ENCODE data around the gene ATXN7L1. TPM values are rescaled to one million over a fixed set of nuclear protein-coding genes. Genes with fewer than 3 reads are reported as not detected.
"Not testable (repeated sequence)": the region's sequence is repeated elsewhere in the genome, so short reads cannot be mapped to it uniquely, and the experiment has no call there.

Gene ATXN7L1
- total RNA-seq, 1 donor from 2014 or later: 3.7 TPM

DNA sequence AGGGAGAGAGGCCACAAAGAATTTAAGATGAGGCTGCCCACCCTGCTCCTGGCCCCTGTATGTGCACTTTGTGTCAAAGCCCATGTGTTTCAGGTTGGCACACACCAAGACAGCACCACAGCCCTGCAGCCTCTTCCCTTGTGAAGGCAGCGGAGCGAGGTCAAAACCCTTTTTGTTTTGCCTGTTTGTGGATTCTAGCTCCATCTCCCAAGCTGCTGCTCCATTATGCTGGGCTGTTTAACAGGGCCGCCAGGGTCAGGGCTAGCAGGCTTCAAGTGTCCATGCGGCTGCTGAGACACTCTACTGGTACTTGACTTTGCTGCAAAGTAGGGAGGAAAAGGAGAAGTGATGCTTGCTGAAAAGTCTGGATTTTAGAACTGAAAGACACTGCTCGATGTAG, 152.8 kb downstream of the ATXN7L1 start:
- intact Hi-C loops (cut with micrococcal nuclease): no loop called here
- DNase-seq (no peak), ATAC-seq (no peak)

DNA sequence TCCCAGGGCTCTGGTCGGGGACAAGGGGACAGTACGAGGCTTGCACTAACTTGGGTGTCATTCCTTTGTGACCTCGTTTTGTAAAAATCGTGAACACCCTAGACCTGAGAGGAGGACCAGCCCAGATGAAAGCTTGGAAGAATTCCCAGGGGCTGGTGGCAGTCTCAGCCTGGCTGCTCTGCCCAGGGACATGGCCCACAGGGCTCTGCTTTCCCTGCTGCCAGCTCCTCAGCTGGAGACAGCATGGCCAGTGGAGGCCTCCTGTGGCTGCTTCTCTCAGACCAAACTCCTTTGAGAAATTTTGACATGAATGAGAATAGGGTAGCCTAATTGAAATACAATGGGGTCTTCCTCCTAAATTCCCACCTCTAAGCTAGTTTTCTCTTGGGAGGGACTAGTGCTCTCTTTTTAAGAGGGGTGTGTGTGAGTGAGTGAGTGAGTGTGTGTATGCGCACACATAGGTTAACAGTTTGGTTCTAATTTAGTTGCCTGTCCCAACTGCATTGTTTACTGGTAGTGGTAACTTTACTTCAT, 154.8 kb downstream of the ATXN7L1 start:
- intact Hi-C loops (cut with micrococcal nuclease): no loop called here
- DNase-seq: no peak
- ATAC-seq: no peak

DNA sequence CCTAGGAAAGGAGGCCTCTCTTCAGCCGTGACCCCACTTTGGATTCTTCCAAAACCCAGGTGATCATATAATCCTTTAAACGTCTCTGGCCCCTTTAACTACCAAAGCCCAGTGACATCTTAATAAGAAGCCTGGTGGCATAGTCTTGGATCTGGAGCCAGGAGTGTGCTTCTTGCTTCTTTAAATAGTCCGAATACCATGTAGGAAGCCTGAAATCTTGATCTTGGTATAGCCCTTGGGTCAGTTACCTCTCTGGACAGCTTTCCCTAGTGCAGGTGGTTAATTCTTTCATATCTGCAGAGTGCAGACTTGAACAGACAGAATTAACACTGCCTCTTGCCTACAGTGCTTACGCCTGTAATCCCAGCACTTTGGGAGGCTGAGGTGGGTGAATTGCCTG, 156.5 kb downstream of the ATXN7L1 start:
- ATAC-seq (no peak), DNase-seq (no peak)
- intact Hi-C loops (cut with micrococcal nuclease): no loop called here

DNA sequence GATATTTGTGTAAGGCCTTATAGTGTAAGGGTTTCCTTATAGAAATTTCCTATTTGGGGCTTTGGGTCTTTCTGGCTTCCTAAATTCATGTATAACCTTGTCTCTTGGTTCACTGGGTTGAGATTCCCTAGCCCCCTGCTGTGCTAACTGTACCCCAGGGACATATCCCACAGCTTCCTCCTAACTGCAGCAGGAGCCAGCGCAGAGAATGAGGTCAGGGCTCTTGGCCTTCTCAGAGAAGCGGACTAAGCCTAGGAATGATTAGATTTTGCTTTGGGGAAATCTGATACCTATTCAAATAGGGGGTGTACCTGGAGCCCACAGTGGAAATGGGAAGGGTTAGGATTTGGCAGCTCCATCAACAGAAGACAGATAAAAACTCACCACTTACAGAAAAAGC, 157.0 kb downstream of the ATXN7L1 start:
- intact Hi-C loops (cut with micrococcal nuclease): no loop called here
- ATAC-seq (peak; percentile 36), DNase-seq (no peak)

DNA sequence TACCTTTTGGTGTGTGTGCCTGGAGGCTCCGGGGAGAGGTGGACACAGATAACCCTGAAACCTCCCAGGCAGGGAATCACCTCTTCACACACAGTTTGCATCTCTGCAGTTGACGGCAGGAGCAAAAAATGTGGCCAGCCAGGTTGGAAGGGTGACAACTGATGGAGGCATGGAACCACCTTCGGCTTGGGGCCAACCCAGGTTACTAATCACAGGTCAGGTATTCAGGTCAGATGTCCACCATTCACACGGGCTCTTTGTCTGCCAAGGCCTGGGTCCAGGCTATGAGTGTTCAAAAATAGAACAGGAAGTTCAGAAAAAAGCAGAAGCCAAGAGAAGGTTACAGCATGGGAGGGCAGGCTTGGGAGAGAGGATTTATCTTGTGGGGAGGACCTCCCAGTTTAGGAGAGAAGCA, 157.9 kb downstream of the ATXN7L1 start:
- intact Hi-C loops (cut with micrococcal nuclease): no loop called here
- ATAC-seq: peak; percentile 83
- DNase-seq: peak; percentile 51

DNA sequence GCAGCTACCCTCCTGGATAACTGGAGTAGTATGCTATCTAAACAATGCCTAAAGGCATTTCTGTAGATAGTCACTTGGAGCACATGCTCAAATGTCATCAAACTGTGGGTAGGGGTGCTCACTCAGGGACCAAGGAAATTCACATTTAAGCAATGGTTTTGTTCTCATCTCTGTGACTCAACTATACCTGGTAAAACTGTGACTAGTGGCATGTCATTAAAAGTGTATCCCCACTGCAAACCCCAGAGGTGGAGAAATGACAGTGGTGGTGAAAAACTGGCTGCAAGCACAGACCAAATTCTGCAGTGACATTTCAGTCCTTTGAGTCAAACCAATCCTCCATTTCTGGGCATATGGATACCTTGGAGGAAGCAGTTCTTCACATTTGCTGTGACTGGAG, 160.9 kb downstream of the ATXN7L1 start:
- intact Hi-C loops (cut with micrococcal nuclease): no loop called here
- DNase-seq (no peak), ATAC-seq (no peak)

DNA sequence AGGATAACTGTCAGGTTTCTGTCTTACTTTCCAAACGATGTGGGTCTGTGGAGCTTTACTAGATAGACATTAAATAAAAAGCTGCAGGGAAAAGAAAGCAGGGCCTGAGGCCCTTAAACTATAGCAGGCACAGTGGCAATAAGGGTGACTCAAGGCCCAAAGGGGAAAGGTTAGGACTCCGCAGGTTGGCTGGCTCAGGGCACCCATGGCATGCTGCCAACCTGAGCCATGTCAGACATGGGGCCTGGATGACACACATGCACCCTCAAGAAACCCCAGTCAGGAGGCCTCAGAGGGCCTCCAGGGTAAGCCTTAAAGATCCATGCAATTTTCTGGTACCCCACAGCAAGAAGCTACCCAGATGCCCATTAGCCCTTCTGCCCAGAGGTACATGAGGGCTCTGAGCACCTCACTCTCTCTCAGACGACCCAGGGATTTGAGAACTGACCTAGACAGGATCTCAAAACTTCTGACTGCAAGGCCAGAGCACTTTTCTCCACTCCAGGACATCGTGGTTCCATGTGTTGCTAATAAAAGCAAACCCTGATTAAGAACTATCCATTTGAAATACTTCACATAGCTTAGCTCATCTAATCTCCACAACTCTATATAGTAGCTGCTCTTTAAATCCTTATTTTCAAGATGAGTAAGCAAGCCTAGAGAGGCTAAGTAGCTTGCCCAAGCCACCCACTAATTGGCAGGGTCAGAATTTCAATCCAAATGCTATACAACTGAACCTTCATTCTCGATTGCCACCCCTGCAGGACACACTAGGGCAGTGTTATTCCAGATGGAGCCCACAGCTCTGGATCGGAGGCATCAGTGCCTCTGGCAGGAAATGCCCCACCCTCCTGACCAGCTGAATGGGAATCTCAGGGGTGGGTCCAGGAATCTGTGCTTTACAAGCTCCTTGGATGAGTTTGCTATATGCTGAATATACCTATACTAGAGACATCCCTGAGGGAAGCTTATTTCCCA, 162.6 kb downstream of the ATXN7L1 start:
- ATAC-seq (peak; percentile 62), DNase-seq (peak; percentile 42)
- intact Hi-C loops (cut with micrococcal nuclease): no loop called here

DNA sequence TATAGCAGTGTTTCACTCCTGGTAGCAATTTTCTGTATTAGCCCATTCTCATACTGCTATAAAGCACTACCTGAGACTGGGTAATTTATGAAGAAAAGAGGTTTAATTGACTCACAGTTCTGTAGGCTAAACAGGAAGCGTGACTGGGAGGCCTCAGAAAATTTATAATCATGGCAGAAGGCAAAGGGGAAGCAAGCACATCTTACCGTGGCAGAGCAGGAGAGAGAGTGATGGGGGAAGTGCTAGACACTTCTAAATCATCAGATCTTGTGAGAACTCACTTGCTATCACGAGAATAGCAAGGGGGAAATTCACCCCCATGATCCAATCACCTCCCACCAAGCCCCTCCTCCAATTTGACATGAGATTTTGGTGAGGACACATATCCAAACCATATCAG, 163.5 kb downstream of the ATXN7L1 start:
- intact Hi-C loops (cut with micrococcal nuclease): no loop called here
- ATAC-seq: no peak
- no peak for DNase-seq

DNA sequence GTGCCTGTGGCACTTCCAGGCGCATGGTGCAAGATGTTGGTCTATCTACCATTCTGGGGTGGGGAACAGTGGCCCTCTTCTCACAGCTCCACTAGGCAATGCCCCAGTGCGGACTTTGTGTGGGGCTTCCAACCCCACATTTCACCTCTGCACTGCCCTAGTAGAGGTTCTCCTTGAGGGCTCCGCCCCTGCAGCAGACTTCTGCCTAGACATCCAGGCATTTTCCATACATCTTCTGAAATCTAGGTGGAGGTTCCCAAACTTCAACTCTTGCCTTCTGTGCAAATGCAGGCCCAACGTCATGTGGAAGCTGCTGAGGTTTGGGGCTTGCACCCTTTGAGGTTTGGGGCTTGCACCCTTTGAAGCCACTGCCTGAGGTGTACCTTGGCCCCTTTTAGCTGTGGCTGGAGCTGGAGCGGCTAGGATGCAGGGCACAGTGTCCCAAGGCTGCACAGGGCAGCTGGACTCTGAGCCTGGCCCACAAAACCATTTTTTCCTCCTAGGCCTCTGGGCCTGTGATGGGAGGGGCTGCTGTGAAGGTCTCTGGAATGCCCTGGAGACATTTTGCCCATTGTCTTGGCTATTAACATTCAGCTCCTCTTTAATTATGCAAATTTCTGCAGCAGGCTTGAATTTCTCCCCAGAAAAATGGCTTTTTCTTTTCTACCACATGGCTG, 164.5 kb downstream of the ATXN7L1 start:
- intact Hi-C loops (cut with micrococcal nuclease): no loop called here
- ATAC-seq: no peak
- DNase-seq: no peak

DNA sequence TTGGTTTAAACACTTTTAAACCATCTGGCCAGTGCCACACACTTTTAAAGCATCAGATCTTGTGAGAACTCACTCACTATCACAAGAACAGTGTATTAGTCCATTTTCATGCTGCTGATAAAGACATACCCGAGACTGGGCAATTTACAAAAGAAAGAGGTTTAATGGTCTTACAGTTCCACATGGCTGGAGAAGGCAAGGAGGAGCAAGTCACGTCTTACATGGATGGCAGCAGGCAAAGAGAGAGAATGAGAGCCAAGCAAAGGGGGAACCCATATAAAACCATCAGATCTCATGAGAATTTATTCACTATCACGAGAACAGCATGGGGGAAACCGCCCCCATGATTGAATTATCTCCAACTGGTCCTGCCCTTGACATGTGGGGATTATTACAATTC, 165.7 kb downstream of the ATXN7L1 start:
- DNase-seq; ATAC-seq; intact Hi-C loops (cut with micrococcal nuclease): not testable (repeated sequence)

DNA sequence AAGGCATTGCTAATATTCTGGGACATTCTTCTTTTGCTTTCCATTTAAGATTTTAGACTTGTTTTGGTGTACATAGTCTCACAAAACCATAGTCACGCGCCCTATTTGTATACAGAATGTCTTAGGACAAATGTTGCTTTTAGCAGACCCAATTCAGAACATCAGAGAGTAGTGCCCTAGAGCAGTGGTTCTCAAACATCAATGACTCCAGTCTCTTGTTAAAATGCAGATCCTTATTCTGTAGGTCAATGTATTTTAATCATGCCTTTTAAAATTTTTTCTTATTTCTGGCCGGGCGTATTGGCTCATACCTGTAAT, 167.7 kb downstream of the ATXN7L1 start:
- intact Hi-C loops (cut with micrococcal nuclease): no loop called here
- DNase-seq (no peak), ATAC-seq (no peak)

DNA sequence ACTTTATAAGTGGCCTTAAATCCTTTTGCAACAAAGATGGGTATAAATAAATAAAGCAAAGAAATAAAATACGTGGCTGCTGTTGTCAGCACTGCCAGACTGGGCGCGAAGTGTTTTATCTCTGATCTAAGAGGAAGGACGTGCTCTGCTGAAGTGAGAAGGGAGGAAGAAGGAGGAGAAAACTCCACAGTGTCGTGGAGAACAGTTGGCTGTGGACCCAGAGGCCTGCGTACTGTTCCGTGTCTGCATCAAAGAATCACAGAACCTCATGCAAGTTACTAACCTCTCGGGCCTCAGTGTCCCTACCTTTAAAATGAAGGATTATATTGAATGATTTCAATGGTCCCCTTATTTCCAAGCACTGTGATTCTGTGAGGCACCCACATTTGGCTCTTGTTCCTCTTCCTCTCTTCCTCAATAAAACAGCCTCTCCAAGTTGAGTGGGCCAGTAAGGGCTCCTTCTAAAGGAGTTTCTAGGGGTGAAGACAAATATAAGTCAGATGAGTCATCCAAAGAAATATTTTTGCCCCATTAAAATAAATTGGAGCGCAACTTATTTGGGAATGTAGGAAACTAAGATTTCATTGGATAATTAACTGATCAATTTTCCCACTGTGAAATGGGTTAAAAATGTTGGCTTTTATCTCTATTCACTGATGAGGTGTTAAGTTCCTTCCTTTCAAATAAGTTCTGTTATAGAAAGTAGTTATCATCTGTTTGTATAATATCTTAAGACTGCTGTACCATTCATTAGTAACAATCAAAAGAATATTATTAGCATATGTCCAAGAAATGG, 168.2 kb downstream of the ATXN7L1 start:
- intact Hi-C loops (cut with micrococcal nuclease): no loop called here
- DNase-seq (no peak), ATAC-seq (no peak)

DNA sequence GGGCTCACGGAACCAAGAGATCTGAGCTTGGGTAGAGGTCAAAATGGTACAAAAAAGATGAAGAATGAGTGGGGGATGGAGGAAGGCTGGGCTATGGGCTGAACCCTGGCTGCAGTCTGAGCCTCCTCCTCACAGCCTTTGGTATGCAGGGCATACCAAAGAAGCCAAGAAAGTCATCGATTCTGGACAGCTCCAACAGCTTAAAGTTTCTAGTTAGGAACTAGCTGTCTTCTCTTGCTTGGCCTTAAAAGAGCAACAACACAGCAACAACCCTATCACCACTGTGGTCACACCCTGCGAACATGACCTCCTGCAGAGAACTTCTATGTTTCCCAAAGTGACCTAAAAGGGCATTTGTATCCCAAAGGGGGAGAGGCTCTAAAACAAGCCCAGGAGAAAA, 169.0 kb downstream of the ATXN7L1 start:
- ATAC-seq: no peak
- DNase-seq: no peak
- intact Hi-C loops (cut with micrococcal nuclease): no loop called here

DNA sequence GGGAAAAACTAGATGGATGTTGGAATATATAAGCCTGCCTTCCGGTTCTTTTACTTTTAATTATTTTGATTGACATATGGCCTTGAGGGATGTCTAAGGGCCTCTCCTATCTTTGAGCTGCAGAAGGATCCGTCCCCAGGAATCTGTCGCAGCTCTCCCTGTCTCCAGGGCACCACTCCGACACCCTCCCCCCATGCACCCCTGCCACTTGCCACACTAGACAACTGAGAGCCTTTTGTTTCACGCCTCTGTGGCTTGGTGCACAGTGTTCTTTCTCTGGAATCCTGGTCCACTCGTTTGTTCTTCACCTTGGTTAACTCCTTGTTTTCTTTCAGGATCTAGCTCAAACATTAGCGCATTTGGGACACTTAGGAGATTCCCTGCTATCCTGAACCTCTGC, 171.0 kb downstream of the ATXN7L1 start:
- intact Hi-C loops (cut with micrococcal nuclease): no loop called here
- ATAC-seq: no peak
- no peak for DNase-seq

DNA sequence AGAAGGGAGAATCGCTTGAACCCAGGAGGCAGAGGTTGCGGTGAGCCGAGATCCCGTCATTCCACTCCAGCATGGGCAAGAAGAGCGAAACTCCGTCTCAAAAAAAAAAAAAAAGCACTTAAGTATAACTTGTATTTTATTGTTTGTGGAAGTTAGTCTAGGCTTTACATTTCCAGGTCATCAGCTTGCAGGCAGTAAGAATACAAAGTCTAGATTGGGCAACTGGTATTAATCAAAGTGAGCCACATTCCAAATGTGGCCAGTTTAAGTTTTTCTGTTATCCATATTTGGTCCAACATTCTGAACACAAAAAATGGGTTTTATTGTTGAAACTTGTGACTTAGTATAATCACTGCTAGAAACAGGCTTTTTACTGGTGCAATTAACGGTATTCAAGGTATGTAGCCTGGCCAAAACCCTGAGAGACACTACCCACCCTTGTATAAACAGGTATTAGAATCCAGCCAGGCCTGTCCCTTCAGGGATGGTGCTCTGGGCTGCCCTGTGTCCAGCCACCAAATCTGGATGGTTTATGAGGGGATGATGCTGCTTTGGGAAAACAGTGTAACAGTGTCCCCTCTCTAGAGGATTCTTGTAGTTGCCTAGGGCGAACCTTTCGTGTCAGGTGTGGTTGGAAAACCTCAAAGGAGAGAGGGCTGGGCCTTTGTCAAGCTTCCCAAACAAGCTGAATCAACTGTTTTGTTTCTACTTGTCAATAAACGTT, 173.0 kb downstream of the ATXN7L1 start:
- ATAC-seq (no peak), DNase-seq (no peak)
- intact Hi-C loops (cut with micrococcal nuclease): no loop called here

DNA sequence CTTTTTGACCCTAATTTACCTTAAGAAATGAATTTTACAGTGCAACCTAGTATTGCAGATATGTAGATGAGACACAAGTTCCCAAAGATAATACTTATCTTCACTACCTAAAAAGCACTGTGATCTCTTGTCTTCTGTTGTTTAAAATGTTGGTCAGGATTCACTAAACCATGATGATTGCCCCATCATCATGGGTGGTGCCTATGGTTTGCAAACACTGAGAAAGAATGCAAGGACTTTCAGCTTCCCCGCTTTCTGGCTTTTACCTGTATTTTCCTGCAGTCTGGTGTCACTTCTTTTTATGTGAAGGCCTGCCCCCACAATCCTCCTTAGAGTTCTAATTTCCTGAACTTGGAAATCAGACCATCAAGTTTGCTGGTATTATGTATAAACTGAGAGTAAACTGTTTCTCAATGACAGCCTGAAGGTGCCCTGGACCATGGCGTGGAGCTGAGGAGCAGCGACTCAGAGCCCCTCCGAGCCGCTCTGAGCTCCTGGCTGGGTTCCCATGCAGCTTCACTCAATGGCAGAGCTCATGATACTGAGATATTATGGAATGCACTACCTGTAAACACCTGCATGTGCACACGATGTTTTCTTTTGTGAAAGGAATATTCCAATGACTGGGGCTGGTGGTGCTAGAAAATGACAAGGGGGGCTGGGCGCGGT, 176.7 kb downstream of the ATXN7L1 start:
- intact Hi-C loops (cut with micrococcal nuclease): no loop called here
- DNase-seq (no peak), ATAC-seq (no peak)

DNA sequence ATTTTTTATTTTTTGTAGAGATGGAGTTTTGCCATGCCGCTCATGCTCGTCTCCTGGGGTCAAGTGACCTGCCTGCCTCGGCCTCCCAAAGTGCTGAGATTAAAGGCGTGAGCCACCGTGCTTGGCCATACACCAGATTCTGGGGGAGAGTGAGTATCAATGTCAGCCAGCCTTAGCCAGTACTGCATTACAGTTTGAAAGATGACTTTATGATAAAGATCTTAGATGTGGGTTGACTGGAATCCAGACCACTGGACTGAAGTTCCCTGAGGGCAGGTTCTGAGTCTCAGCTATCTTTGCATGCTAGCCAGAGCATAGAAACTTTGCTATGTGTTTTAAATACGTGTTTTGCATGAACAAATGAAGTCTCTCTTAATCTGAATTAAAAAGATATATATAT, 177.9 kb downstream of the ATXN7L1 start:
- intact Hi-C loops (cut with micrococcal nuclease): no loop called here
- ATAC-seq (no peak), DNase-seq (no peak)

DNA sequence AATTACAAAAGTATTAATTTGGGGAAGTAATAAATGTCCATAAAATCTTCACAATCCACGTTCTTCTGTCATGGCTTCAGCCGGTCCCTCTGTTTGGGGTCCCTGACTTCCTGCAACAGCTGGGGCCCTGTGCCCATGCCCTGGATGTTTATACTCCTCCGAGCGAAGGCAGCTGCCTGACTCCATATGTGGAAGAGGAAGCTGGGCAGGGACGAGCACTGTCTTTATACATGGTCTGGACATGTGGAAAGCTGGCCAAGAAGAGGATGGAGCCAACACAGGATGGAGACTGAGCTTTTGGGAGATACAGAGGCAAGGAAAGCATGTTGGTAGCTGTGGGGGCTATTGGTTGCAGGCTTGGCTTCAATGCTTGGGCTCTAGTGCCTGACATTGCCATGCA, 178.6 kb downstream of the ATXN7L1 start:
- intact Hi-C loops (cut with micrococcal nuclease): no loop called here
- no peak for DNase-seq
- no peak for ATAC-seq

DNA sequence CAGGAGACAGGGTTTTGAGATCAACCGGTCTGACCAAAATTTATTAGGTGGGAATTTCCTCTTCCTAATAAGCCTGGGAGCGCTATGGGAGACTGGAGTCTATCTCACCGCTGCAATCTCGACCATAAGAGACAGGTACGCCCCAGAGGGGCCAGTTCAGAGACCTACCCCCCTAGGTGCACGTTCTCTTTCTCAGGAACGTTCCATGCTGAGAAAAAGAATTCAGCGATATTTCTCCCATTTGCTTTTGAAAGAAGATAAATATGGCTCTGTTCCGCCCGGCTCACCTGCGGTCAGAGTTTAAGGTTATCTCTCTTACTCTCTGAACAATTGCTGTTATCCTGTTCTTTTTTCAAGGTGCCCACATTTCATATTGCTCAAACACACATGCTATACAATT, 179.2 kb downstream of the ATXN7L1 start:
- DNase-seq; ATAC-seq; intact Hi-C loops (cut with micrococcal nuclease): not testable (repeated sequence)
